DOHH2 (cell line): ENCODE results near the gene P2RY6.
"Not testable (repeated sequence)": the region's sequence is repeated elsewhere in the genome, so short reads cannot be mapped to it uniquely, and the experiment has no call there.

ENCODE experiments used
- H3F3A ChIP-seq: fragments of 200-600 bp; sonication (generic), shearing (Covaris generic); 2 replicates; pipeline ENCODE4 v1.6.0; 2016; ENCODE audit warnings: antibody characterized with exemption, mild to moderate bottlenecking; ENCODE audit not compliant: control insufficient read depth, insufficient read depth
- H3K27ac ChIP-seq: fragments of 200-600 bp; sonication (generic); 2 replicates; pipeline ENCODE4 v1.5.1; 2014; ENCODE audit warnings: low read depth, mild to moderate bottlenecking, low read length, moderate library complexity
- H3K27me3 ChIP-seq: fragments of 200-600 bp; sonication (generic); 2 replicates; pipeline ENCODE4 v1.6.1; 2014; ENCODE audit warnings: mild to moderate bottlenecking, low read length, mixed read lengths; ENCODE audit not compliant: control insufficient read depth
- H3K36me3 ChIP-seq: fragments of 200-600 bp; sonication (generic); 2 replicates; pipeline ENCODE4 v1.6.1; 2014; ENCODE audit warnings: mild to moderate bottlenecking, low read length, moderate library complexity, mixed read lengths; ENCODE audit not compliant: control insufficient read depth
- H3K4me1 ChIP-seq: fragments of 200-600 bp; sonication (generic); 2 replicates; pipeline ENCODE4 v1.6.1; 2014; ENCODE audit warnings: mild to moderate bottlenecking, low read length, mixed read lengths; ENCODE audit not compliant: control insufficient read depth
- H3K4me2 ChIP-seq: fragments of 200-600 bp; sonication (generic); 2 replicates; pipeline ENCODE4 v1.6.0; 2014; ENCODE audit warnings: mild to moderate bottlenecking, low read length, moderate library complexity
- H3K4me3 ChIP-seq: fragments of 200-600 bp; sonication (generic); 2 replicates; pipeline ENCODE4 v1.5.1; 2014; ENCODE audit warnings: mild to moderate bottlenecking, low read length, mixed read lengths
- H3K79me2 ChIP-seq: fragments of 200-600 bp; sonication (generic); 2 replicates; pipeline ENCODE4 v1.6.1; 2014; ENCODE audit warnings: mild to moderate bottlenecking, low read length, mixed read lengths; ENCODE audit not compliant: control insufficient read depth
- H3K9me2 ChIP-seq: fragments of 200-600 bp; sonication (generic); replicated peaks from 2 replicates; pipeline ENCODE4 v1.6.1; 2014; ENCODE audit warnings: mild to moderate bottlenecking, low read length, mixed read lengths; ENCODE audit not compliant: control insufficient read depth
- H3K9me3 ChIP-seq: fragments of 200-600 bp; sonication (generic); 2 replicates; pipeline ENCODE4 v1.6.1; 2014; ENCODE audit warnings: antibody characterized with exemption, low read length, mixed read lengths; ENCODE audit not compliant: control insufficient read depth, insufficient read depth
- H4K20me1 ChIP-seq: fragments of 200-600 bp; sonication (generic); 2 replicates; pipeline ENCODE4 v1.6.0; 2014; ENCODE audit warnings: low read depth, mild to moderate bottlenecking, antibody characterized with exemption, low read length, moderate library complexity; ENCODE audit not compliant: control insufficient read depth, insufficient read depth
- EZH2phosphoT487 ChIP-seq: fragments of 200-600 bp; sonication (generic); IDR thresholded peaks from 2 replicates; pipeline ENCODE4 v1.6.1; 2017; ENCODE audit warnings: borderline replicate concordance, mild to moderate bottlenecking, antibody characterized with exemption, low read length, moderate library complexity, mixed read lengths
- TF ChIP-seq, protein P1 (sequence below): fragments of 200-600 bp; sonication (generic); IDR thresholded peaks from one replicate; pipeline ENCODE4 v1.5.1; 2014; ENCODE audit warnings: antibody characterized with exemption, mild to moderate bottlenecking, low read depth, low read length; ENCODE audit not compliant: poor library complexity, severe bottlenecking

P2RY6 gene

GRCh38 chr11:73230931-73231330, 41.2 kb upstream of the P2RY6 start:
- Histone ChIP-seq H3K27ac (no peak overlapping the region), H3K9me3 (no peaks in the 10 kb centered on the region), H3K4me3 (no peak overlapping the region), H3F3A (no peaks in the 10 kb centered on the region), H3K36me3 (no peaks in the 10 kb centered on the region), H3K9me2 (no peaks in the 10 kb centered on the region), H3K79me2 (no peaks in the 10 kb centered on the region), H3K27me3 (no peaks in the 10 kb centered on the region), H3K4me2 (no peak overlapping the region), H3K4me1 (no peaks in the 10 kb centered on the region), H4K20me1 (no peaks in the 10 kb centered on the region)
- TF ChIP-seq, protein P1, sequence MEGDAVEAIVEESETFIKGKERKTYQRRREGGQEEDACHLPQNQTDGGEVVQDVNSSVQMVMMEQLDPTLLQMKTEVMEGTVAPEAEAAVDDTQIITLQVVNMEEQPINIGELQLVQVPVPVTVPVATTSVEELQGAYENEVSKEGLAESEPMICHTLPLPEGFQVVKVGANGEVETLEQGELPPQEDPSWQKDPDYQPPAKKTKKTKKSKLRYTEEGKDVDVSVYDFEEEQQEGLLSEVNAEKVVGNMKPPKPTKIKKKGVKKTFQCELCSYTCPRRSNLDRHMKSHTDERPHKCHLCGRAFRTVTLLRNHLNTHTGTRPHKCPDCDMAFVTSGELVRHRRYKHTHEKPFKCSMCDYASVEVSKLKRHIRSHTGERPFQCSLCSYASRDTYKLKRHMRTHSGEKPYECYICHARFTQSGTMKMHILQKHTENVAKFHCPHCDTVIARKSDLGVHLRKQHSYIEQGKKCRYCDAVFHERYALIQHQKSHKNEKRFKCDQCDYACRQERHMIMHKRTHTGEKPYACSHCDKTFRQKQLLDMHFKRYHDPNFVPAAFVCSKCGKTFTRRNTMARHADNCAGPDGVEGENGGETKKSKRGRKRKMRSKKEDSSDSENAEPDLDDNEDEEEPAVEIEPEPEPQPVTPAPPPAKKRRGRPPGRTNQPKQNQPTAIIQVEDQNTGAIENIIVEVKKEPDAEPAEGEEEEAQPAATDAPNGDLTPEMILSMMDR: no peak
- no peak for TF ChIP-seq EZH2phosphoT487

DNA sequence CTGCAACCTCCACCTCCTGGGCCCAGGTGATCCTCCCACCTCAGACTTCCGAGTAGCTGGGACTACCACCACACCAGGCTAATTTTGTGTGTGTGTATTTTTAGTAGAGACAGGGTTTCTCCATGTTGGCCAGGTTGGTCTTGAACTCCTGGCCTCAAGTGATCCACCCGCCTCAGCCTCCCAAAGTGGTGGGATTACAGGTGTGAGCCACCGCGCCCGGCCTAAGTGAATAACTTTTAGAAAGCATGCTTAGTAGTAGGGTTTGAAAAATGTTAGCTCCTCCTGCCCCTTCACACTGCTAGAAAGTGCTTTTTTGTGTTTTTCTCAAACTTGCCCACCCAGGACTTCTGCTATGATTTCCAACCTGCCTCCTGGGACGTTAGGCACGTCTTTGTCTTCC, 39.7 kb upstream of the P2RY6 start:
- H3F3A ChIP-seq, H3K27me3 ChIP-seq, H4K20me1 ChIP-seq, H3K4me2 ChIP-seq, H3K79me2 ChIP-seq, H3K36me3 ChIP-seq, H3K9me3 ChIP-seq, H3K27ac ChIP-seq, H3K4me3 ChIP-seq, H3K9me2 ChIP-seq, H3K4me1 ChIP-seq: not testable (repeated sequence)

- no peaks in the 10 kb centered on the region for H3K27me3 ChIP-seq
- H3F3A ChIP-seq: no peaks in the 10 kb centered on the region
- H3K79me2 ChIP-seq: no peaks in the 10 kb centered on the region
- no peak for TF ChIP-seq EZH2phosphoT487
- TF ChIP-seq, protein P1: no peak
- H4K20me1 ChIP-seq: no peaks in the 10 kb centered on the region; the same call in 1 of the 2 replicates
- H3K4me3 ChIP-seq: no peak overlapping the region
- no peaks in the 10 kb centered on the region for H3K9me2 ChIP-seq
- no peaks in the 10 kb centered on the region for H3K36me3 ChIP-seq
- no peak overlapping the region for H3K27ac ChIP-seq
- H3K4me1 ChIP-seq: no peaks in the 10 kb centered on the region
- no peak overlapping the region for H3K4me2 ChIP-seq
- no peaks in the 10 kb centered on the region for H3K9me3 ChIP-seq
These were observed 38.9 kb upstream of the P2RY6 start for GRCh38 chr11:73233211-73233610.

DNA sequence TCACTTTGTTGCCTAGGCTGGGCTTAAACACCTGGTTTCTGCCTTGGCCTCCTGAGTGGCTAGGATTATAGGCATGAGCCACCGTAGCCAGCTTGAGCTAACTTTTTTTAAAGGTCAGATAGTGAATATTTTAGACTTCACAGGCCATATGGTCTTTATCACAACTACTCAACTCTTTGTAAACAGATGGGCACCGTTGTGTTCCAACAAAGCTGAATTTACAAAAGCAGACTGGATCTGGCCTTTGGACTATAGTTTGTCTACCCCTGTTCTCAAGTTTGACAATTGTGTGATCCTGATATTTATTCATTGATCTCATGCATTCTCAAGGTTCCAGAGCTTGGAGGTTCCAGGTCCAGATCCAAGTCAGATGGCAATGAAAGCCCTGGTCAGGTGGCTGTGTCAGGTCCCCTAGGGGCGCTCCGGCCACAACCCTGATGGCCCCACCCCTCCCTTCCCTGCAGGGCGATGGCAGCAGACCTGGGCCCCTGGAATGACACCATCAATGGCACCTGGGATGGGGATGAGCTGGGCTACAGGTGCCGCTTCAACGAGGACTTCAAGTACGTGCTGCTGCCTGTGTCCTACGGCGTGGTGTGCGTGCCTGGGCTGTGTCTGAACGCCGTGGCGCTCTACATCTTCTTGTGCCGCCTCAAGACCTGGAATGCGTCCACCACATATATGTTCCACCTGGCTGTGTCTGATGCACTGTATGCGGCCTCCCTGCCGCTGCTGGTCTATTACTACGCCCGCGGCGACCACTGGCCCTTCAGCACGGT, 38.3 kb upstream of the P2RY6 start:
- Histone ChIP-seq H3F3A (no peaks in the 10 kb centered on the region), H3K4me2 (no peak overlapping the region), H3K27ac (no peak overlapping the region), H3K36me3 (no peaks in the 10 kb centered on the region), H4K20me1 (no peaks in the 10 kb centered on the region; the same call in 1 of the 2 replicates), H3K9me2 (no peaks in the 10 kb centered on the region), H3K4me3 (no peak overlapping the region), H3K4me1 (no peaks in the 10 kb centered on the region), H3K27me3 (no peaks in the 10 kb centered on the region), H3K79me2 (no peaks in the 10 kb centered on the region), H3K9me3 (no peaks in the 10 kb centered on the region)
- TF ChIP-seq, protein P1: no peak
- TF ChIP-seq EZH2phosphoT487: no peak
